HepG2 (cell line): ENCODE measurements around the gene CALY. TPM values are rescaled to one million over a fixed set of nuclear protein-coding genes. Genes with fewer than 3 reads are reported as not detected.

Experiments
- ATF7-NPFF ChIP-seq: sonication (generic); formaldehyde crosslinking; IDR thresholded peaks from 2 replicates; pipeline ENCODE4 v1.8.1; 2023; ENCODE audit warnings: mild to moderate bottlenecking, low read depth, missing genetic modification reagents, moderate library complexity
- CEBPB ChIP-seq: IDR thresholded peaks from 2 replicates; pipeline ENCODE4 v1.6.1; 2011; ENCODE audit warnings: low read depth, low read length, improper control_type of control experiment, borderline replicate concordance
- CREBL2 ChIP-seq: sonication (generic); formaldehyde crosslinking; IDR thresholded peaks from 2 replicates; pipeline ENCODE4 v1.8.1; 2023; ENCODE audit warnings: missing genetic modification reagents, mild to moderate bottlenecking, borderline replicate concordance
- ELF4 ChIP-seq: sonication (generic); formaldehyde crosslinking; IDR thresholded peaks from 2 replicates; pipeline ENCODE4 v1.5.0; 2020; ENCODE audit warnings: missing genetic modification reagents, mild to moderate bottlenecking, moderate library complexity, borderline replicate concordance
- JDP2 ChIP-seq: sonication (generic); formaldehyde crosslinking; IDR thresholded peaks from 2 replicates; pipeline ENCODE4 v1.8.1; 2022; ENCODE audit warnings: missing genetic modification reagents, borderline replicate concordance
- KLF11 ChIP-seq: IDR thresholded peaks from 2 replicates; pipeline ENCODE4 v1.6.1; 2016; ENCODE audit warnings: missing compliant biosample characterization
- MAX ChIP-seq: IDR thresholded peaks from 2 replicates; pipeline ENCODE4 v1.6.1; 2012; ENCODE audit warnings: inconsistent platforms
- MYC ChIP-seq: sonication (generic); formaldehyde crosslinking; IDR thresholded peaks from 2 replicates; pipeline ENCODE4 v1.9.0; 2021; ENCODE audit warnings: missing genetic modification reagents, borderline replicate concordance
- NFATC3 ChIP-seq: sonication (generic); formaldehyde crosslinking; IDR thresholded peaks from 2 replicates; pipeline ENCODE4 v1.5.1; 2020; ENCODE audit warnings: mild to moderate bottlenecking, missing genetic modification reagents
- NFIC ChIP-seq: IDR thresholded peaks from 2 replicates; pipeline ENCODE4 v1.6.1; 2012; ENCODE audit warnings: mild to moderate bottlenecking, low read length, inconsistent platforms
- NR2F6 ChIP-seq, 2 experiments: IDR thresholded peaks; 2 replicates each; pipeline ENCODE4 v1.6.1; 2016; ENCODE audit warnings: antibody characterized with exemption in 1 of 2, mild to moderate bottlenecking in 1 of 2
- PAX8 ChIP-seq: sonication (generic); formaldehyde crosslinking; IDR thresholded peaks from 2 replicates; pipeline ENCODE4 v1.8.0; 2022; ENCODE audit warnings: mild to moderate bottlenecking, missing genetic modification reagents, borderline replicate concordance
- REL ChIP-seq: sonication (generic); formaldehyde crosslinking; conservative IDR thresholded peaks from 2 replicates; pipeline ENCODE4 v1.8.0; 2022; ENCODE audit warnings: mild to moderate bottlenecking, missing genetic modification reagents, moderate library complexity
- REPIN1 ChIP-seq: sonication (generic); formaldehyde crosslinking; IDR thresholded peaks from 2 replicates; pipeline ENCODE4 v1.8.0; 2022; ENCODE audit warnings: missing genetic modification reagents, low read depth, mild to moderate bottlenecking, borderline replicate concordance
- TFDP1 ChIP-seq: IDR thresholded peaks from 2 replicates; pipeline ENCODE4 v1.6.1; 2016; ENCODE audit warnings: missing compliant biosample characterization, missing genetic modification reagents, borderline replicate concordance
- TGIF2 ChIP-seq: IDR thresholded peaks from 2 replicates; pipeline ENCODE4 v1.6.1; 2016; ENCODE audit warnings: control low read depth, missing compliant biosample characterization
- ZBTB3 ChIP-seq: sonication (generic); formaldehyde crosslinking; IDR thresholded peaks from 2 replicates; pipeline ENCODE4 v1.4.0; 2020; ENCODE audit warnings: low read depth, mild to moderate bottlenecking, moderate library complexity, missing genetic modification reagents, borderline replicate concordance
- ZFYVE20 ChIP-seq: sonication (generic); formaldehyde crosslinking; IDR thresholded peaks from 2 replicates; pipeline ENCODE4 v1.8.0; 2023; ENCODE audit warnings: low read depth, mild to moderate bottlenecking, moderate library complexity, missing genetic modification reagents, borderline replicate concordance
- ZNF143 ChIP-seq: sonication (generic); formaldehyde crosslinking; IDR thresholded peaks from 2 replicates; pipeline ENCODE4 v1.4.0; 2020; ENCODE audit warnings: missing genetic modification reagents
- ZNF317 ChIP-seq: sonication (generic); formaldehyde crosslinking; IDR thresholded peaks from 2 replicates; pipeline ENCODE4 v1.5.0; 2020; ENCODE audit warnings: mild to moderate bottlenecking, missing genetic modification reagents
- ZNF605 ChIP-seq: sonication (generic); formaldehyde crosslinking; IDR thresholded peaks from 2 replicates; pipeline ENCODE4 v1.8.0; 2022; ENCODE audit warnings: mild to moderate bottlenecking, missing genetic modification reagents
- ZNF879 ChIP-seq: sonication (generic); formaldehyde crosslinking; IDR thresholded peaks from 2 replicates; pipeline ENCODE4 v1.8.1; 2023; ENCODE audit warnings: missing genetic modification reagents
- polyA plus RNA-seq, 8 experiments: library from polyadenylated mRNA; depleted of rRNA in 3 of 8; stranded (reverse) in 7 of 8; unstranded in 1 of 8; fragments of >200 nt; fragmentation: Illumina TruSeq in 4 of 8; extraction: Trizol in 4 of 8; gene quantifications; 2 replicates each; pipeline versions ENCODE4 v1.2.1 to v1.2.3, GENCODE V29; 2011 to 2016; ENCODE audit warnings: low read depth in 4 of 8, missing spikeins in 1 of 8, mixed read lengths in 1 of 8; ENCODE audit not compliant: insufficient read depth in 1 of 8
- total RNA-seq, 5 experiments: library from RNA; depleted of rRNA; stranded (reverse); fragments of >200 nt; fragmentation: Illumina TruSeq; extraction: Trizol; gene quantifications; 2 replicates each; pipeline ENCODE4 v1.2.3, GENCODE V29; 2016; ENCODE audit warnings: low read depth in 1 of 5
- TF ChIP-seq, protein P1 (sequence below): IDR thresholded peaks from 2 replicates; pipeline ENCODE4 v1.6.1; 2018; ENCODE audit warnings: missing genetic modification reagents, mild to moderate bottlenecking, missing compliant biosample characterization
- TF ChIP-seq, protein P2 (sequence below): sonication (generic); formaldehyde crosslinking; IDR thresholded peaks from 2 replicates; pipeline ENCODE4 v1.4.0; 2020; ENCODE audit warnings: missing genetic modification reagents
- TF ChIP-seq, protein P3 (sequence below): sonication (generic); formaldehyde crosslinking; IDR thresholded peaks from 2 replicates; pipeline ENCODE4 v1.5.1; 2020; ENCODE audit warnings: missing genetic modification reagents, mild to moderate bottlenecking, borderline replicate concordance

CALY gene
- total and polyA plus RNA-seq, 2 of the 13 experiments (the other 11 are each of a cell fraction or from before 2014, with no cell fraction given) = 0.08 TPM; not detected in 1

DNA sequence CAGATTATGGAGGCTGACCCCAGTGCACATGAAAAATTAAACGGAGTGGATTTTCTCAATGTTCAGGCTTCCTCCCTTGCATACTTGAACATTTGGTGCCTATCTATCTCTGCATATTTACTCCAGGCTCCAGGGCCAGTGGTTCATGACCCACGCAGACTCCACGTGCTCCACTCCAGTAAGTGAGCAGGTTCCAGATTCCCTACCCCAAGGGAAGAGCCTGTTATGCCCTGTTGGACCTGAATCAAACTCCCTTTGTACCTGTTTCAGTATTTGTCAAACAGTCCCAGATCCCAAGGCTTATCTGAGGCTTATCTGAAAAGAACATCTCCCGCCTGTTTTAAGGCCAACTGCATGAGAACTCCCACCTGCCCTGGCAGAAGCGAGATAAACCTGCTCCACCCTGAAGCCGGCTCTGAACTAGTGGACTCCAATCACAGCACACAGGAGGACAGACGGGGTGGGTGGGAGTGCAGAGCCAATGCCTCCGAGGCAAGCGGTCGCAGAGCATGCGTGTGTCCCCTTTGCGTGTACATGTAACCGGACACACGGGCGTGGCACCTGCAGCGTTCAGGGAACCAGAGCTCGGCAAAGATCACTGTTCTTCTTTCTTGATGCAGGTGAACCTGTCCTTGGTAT lies 23.4 kb upstream of the CALY start (continued):
- TF ChIP-seq ZBTB3 (CRISPR knock-in tag) (0 out of 2 replicates have a peak, but pooled peaks have one; percentile 35), NFATC3 (CRISPR knock-in tag) (no peak), ZNF317 (0 out of 2 replicates have a peak, but pooled peaks have one; percentile 8), REPIN1 (CRISPR knock-in tag) (no peak), ELF4 (CRISPR knock-in tag) (no peak), NR2F6 (IDR thresholded peaks at IDR 0.05) (no peak), NR2F6 (CRISPR knock-in tag; IDR thresholded peaks at IDR 0.05) (no peak), ZFYVE20 (CRISPR knock-in tag) (no peak), TGIF2 (CRISPR knock-in tag) (peak; percentile 57; the same call in 1 of the 2 replicates), ATF7-NPFF (CRISPR knock-in tag) (peak; percentile 71; the same call in 1 of the 2 replicates), ZNF143 (CRISPR knock-in tag) (no peak), PAX8 (CRISPR knock-in tag) (no peak), NFIC (peak; percentile 18; the same call in 1 of the 2 replicates), MAX (peak; percentile 78), KLF11 (no peak), MYC (CRISPR knock-in tag) (peak; percentile 32; the same call in 1 of the 2 replicates), JDP2 (CRISPR knock-in tag) (no peak), CREBL2 (no peak), ZNF605 (CRISPR knock-in tag) (0 out of 2 replicates have a peak, but pooled peaks have one; percentile 25), ZNF879 (CRISPR knock-in tag) (no peak), CEBPB (no peak), TFDP1 (peak; percentile 90; the same call in 1 of the 2 replicates), REL (CRISPR knock-in tag) (no peak)
- TF ChIP-seq, protein P1, sequence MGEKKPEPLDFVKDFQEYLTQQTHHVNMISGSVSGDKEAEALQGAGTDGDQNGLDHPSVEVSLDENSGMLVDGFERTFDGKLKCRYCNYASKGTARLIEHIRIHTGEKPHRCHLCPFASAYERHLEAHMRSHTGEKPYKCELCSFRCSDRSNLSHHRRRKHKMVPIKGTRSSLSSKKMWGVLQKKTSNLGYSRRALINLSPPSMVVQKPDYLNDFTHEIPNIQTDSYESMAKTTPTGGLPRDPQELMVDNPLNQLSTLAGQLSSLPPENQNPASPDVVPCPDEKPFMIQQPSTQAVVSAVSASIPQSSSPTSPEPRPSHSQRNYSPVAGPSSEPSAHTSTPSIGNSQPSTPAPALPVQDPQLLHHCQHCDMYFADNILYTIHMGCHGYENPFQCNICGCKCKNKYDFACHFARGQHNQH (CRISPR knock-in tag) = 0 out of 2 replicates have a peak, but pooled peaks have one; percentile 10
- TF ChIP-seq, protein P2, sequence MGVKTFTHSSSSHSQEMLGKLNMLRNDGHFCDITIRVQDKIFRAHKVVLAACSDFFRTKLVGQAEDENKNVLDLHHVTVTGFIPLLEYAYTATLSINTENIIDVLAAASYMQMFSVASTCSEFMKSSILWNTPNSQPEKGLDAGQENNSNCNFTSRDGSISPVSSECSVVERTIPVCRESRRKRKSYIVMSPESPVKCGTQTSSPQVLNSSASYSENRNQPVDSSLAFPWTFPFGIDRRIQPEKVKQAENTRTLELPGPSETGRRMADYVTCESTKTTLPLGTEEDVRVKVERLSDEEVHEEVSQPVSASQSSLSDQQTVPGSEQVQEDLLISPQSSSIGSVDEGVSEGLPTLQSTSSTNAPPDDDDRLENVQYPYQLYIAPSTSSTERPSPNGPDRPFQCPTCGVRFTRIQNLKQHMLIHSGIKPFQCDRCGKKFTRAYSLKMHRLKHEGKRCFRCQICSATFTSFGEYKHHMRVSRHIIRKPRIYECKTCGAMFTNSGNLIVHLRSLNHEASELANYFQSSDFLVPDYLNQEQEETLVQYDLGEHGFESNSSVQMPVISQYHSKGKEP (CRISPR knock-in tag) = no peak
- TF ChIP-seq, protein P3, sequence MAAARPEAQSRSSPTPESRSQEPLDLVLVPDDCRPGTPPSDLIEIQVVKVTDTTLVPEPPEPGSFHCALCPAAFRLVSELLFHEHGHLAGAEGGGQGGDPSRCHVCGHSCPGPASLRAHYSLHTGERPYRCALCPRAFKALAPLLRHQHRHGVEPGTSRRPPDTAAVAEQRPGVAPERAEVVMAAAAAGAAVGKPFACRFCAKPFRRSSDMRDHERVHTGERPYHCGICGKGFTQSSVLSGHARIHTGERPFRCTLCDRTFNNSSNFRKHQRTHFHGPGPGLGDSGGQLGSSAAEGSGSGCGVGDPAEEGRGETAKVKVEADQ (CRISPR knock-in tag) = no peak; the same call in 1 of the 2 replicates
